NCI-H2196 treated with DMSO at 0.1 percent for 48 hours (cell line): ENCODE results near the gene SLC38A11.

Experiments
- DNase-seq: peaks from one replicate; lab custom pipeline; 2025; ENCODE audit not compliant: unreplicated experiment; lab: John Stamatoyannopoulos, UW

Gene SLC38A11

DNA sequence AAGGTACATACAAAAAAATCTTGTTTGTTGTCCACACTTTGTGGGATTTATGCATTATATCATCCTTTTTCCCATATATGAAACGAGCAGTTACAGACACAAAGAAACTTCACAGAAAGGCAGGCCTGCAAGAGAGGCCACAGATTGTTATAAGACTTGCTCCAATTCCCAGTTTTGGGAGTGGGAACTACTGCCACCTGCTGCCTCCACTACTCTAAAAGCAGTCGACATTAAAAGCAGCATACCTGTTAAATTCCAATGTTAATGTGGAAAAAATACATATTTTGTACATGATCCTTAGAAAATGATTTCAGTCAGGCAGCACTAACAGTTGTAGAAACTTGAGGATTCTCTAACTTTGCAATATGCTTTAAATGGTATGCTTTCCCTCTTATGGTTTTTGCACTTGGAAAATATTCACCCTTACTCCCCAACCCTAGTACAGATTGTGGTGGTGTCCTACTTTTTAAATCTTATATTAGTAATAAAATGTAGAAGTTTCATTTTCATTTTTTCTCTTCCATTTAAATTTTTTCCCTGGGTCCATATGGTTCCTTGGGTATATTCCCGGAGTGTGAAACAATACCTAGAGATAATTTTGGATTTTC, 37.9 kb downstream of the SLC38A11 start:
- peak; percentile 65 for DNase-seq

DNA sequence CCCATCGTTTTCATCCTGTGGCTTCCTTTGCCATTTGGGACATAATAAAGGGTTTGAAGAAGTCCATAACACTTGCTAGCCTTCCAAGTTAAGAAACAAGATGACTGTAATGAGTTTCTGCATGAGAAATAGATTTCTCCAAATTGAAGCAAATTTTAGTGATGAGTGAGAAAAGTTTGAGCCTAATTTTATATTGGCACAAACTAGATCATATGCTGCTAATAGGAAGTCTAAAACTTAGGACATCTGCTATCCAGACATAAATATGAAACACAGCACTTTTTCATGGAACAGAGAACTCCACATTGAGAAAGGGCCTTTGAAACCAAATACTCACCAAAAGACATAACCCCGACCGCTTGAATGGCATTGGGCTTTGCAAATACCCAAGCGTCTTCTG, 39.8 kb downstream of the SLC38A11 start:
- no peak for DNase-seq

DNA sequence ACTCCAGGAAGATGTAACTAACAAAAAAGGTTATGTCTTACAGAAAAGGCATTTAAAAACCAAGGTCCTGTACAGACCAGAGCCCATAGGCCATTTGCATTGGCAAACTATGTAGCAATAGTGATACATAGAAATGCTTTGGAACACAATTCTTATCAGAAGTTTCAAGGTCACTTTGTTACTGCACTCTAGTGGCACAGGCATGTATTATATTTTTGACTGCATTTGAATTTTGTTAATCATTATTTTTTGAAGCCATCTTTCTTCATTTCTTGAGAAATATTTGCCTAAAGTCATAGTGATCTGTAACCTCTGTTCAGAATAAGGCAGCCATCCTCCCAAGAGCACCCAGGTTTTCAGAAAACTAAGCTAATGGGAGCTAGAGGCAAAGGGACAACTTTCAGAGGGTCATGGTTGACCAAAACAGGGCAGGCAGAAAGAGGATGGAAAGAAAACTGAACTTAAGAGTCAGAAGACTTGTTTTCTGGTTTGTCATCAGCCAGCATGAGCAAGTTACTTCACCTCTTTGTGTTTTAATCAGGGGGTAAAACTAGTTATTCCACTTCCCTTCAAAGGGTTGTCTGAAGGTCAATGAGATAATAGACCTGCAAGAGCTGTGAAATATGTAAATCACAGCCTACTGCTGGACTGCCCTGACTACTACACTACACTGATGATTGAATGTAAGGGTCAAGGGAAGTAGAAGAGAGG, 41.5 kb downstream of the SLC38A11 start:
- no peak for DNase-seq

DNA sequence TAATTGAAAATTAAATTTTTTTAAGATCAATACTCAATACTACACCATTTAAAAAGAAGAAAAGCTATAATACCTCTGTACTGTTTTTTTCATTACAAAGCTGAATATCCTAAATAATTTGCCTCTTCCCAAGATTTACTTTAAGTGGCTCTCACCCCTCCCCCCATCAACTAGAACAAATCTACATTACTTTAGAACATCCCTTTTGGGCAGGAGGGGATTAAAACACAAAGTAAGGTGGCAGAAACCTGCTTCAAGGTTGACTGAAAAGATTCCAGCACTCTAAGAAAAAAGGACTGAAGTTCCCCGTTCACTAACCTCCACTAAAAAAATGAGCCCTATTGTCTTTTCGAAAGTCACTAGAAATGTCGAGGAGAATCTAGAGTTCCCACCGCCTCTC, 42.3 kb downstream of the SLC38A11 start:
- no peak for DNase-seq

DNA sequence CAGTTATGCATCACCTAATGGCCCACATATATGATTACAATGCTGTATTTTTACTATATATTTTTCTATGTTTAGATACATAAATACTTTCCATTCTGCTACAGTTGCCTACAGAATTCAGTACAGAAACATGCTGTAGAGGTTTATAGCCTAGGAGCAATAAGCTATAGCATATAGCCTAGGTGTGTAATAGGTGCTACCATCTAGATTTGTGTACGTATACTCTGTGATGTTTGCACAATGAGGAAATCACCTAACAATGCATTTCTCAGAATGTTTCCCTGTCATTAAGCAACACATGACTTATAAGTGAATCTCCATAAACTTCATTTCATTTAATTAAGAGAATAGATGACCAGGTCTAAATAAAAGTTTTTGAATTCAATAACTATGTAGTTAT, 43.5 kb downstream of the SLC38A11 start:
- DNase-seq: no peak

DNA sequence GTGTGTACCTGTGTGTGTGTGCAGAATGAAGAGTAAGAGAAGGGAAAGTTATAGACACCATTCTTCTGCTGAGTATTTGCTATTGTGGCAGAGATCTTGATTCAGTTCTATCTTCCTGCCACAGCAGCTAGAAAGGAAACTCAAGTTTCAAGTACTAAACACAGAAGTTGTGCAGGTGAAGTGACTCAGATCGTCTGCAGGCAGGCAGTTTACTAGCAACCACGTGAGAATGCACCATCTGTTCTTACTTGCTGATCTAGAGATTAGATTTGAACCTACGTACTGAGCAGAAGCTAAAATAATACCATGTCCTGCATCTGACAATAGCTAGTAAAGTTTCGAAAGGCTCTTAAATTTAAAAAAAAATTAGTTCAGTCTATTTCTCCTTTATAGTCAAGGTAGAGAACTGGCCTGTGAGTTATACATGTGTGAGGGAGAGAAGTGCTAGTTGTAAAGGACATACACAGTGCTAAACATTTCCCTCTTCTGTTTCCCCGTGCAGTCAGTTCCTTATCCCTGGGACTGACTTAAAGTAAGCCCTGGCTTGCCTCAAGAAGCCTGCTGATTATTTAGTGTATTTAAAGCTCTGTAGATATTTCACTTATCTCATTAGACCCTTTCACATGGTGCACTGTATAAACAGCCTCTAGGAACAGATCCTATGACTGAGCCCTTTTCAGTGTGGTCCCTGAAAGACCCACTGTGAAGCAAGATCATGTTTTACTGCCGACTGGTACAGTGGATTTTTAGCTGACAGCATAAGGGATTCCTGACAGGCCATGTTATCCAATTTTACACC, 45.0 kb downstream of the SLC38A11 start:
- peak; percentile 80 for DNase-seq

DNA sequence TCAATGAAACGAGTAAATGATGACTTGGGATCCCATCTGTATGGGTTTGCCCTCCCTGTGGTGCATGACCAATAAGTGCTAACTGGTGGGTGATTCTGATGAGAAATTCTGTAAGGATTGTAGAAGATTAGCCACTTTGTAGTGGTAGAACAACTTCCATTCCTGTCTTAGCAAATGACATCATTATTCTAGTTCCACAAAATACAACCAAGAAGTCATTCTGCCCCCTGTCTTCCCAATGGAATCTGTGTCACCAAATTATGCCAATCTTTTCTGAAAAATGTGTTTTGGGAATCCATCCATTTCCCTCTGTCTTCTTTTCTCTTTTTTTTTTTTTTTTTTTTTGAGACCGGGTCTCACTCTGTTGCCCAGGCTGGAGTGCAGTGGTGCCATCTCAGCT, 48.4 kb downstream of the SLC38A11 start:
- no peak for DNase-seq

DNA sequence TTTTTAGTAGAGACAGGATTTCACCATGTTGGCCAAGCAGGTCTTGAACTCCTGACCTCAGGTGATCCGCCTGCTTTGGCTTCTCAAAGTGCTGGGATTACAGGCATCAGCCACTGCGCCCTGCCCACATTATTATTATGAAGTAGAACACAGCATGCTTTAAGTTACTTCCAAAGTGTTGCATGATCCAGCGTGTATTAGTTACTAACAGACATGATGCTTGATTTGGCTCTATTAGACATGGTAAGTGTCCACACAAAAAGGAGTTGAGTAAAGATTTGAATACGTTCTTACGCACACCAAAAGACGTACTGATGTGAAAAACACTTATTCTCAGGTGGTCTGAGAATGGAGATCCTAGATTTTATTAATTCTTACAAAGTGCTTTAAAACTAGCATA, 50.0 kb downstream of the SLC38A11 start:
- no peak for DNase-seq

DNA sequence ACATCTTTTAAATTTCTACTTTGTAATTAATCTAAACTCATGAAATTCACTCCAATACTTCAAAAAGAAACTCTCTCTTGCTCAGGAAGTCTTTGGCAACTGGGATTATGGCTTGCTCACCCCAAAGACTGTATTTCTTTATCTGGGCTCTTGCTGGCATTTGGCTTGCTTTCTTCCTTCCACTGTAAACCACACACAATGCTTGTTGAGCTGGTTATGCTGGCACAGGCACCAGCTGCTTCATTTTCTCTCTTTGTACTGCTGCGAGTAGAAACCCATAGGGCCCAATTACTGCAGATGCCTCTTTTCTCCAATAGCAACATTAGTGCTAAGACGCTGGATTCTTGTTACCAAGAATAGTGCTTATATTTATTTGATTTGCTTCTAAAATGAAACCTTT, 51.4 kb downstream of the SLC38A11 start:
- peak; percentile 75 for DNase-seq

DNA sequence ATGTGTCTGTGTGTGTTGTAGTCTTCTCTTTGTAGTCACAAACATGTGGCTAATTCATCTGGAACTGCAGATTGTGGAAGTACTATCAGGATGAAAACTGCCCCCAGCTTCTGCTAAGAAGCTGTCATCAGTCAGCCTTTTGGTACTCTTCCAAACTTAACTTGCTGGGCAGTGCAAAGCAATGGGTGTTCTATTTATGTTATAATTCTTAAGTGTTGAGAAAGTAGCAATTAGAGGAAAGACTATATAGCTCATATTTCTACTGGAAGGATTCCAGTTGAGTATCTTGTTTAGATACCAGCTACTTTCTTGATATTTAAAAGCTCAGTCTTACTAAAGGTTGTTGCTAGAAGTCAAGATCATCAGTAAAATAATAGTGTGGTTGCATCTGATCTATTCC, 52.1 kb downstream of the SLC38A11 start:
- DNase-seq: no peak

DNA sequence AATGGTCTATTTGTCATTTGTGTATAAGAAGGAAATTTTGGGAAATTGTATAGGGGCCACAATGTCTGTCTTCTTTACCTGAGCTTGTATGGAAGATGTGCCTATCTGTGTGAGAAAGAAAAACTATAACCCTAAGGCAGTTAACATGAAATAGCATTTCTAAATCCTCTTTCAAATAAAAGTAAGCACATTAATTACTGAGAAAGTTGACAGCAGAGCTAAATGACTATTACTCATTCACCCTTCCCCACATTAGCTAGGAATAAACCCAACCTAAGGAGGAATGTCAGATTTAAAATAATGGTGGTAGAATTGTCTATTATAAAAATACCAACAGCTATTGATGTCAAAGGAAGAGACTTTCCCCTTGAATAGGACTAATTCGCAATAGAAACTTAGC, 56.2 kb downstream of the SLC38A11 start:
- no peak for DNase-seq

DNA sequence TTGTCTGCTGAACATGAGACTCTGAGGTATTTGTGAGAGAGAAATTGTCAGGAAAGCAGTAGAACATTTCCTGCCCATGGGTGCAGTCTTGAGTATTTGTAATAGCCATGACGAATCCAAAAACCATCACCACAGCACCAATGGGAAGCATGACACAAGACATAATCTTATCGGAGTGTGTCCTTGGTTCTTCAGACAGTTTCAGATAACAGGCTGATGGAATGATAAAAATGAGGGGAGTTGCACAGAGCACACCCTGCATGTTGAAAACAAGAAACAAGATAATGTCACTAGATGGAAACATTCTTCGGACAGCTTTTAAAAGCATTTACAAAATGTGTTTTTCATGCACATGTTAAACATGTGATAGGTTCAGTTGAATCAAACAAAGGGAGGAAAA, 56.9 kb downstream of the SLC38A11 start:
- no peak for DNase-seq

DNA sequence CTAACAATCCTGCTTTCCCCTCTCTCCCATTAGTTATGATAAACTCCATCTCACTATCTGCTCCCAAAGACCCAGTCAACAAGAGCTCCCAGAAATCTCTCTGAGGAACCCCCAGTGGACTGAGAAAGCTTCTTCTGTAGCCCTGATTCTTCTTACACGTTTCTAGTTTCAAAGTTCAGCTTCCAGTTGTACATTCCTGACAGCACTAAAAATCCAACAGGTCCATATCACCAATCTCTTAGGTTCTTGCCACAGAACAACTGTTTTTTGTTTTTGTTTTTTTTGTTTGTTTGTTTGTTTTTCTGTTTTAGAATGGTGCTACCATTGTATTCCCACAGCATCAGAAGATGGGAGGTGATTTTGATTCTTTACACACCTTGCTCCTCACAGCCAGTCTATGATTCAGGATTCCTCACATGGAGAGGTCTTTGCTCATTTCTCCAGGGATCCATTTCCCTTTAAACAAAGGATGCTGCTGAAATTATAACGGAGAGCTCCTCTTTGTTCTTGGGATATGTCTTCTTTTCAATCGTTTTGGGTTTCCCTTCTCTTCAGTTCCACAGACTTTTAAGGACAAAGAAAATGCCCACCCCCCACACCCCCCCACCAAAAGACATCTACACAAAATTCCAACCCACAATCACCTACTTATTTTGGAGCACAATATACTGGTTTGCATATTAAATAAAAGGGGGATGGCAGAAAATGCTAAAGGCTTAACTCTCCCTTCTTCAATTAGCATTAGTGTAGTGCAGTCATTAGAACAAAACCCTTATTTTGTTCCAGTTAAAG, 57.7 kb downstream of the SLC38A11 start:
- DNase-seq: no peak

DNA sequence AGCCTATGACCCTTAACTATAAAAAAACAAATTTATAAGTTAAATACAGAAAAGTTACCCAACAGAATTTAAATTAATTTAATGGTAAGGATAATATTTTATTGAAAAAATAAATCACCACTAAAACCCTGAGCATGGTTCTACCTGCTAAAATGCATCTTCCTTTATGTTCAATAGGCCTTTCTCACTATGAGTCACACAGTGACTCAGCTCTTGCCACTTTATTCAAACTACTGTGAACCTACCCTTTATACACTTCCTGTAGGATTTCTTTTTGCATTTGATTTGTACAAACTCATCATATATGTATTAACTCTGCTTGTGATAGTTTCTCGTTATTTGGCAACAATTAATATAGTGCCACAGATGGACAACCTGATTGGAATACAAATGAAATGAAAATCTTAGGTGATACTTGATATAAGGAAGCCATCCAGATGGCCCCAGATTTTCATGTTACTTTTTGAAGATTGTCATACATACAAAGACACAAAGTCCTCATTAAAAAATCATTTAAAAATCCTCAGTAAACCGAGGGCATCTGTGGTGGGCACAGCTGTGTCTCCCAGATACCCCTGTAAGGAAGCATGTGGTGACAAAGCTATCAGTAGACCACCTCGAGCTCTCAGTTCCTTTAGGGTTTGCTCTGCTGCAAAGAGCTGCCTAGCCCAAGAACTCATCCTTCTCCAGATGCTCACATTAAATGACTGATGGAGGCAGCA, 58.5 kb downstream of the SLC38A11 start:
- no peak for DNase-seq

DNA sequence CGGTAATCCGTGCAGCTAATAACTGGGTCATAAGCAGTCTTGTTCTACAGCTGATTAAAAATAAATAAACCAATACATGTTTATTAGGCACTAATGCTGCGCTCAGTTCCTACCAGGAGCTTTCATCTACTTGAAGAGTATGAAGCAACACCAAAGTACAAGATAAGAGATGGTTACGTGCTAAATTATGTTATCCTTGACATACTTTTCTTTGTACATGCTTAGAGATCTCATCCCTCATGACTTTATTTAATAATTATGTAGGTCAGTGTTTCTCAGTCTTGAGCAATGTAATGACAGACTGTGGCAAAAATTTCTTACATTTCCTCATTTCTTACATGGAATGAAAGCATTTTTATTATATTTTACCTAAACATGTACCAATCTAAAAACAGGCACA, 59.1 kb downstream of the SLC38A11 start:
- no peak for DNase-seq

DNA sequence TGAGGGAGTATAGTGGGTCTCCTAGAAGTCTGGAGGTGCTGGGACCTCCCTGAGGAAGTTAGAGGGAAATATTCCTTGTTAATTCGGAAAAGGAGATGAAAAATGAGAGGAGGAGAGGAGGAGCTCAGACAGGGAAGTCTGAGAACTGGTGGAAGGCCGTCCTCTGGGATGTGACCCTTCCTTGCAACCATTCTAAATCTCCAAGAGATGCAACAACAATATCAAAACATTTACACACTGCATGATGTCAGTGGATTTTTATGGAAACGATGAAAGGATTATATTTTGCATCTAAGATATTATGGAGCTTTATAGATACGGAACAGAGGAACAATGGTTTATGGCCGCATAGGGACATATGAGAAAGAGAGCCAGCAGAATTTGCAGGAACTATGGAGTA, 63.9 kb downstream of the SLC38A11 start:
- no peak for DNase-seq

DNA sequence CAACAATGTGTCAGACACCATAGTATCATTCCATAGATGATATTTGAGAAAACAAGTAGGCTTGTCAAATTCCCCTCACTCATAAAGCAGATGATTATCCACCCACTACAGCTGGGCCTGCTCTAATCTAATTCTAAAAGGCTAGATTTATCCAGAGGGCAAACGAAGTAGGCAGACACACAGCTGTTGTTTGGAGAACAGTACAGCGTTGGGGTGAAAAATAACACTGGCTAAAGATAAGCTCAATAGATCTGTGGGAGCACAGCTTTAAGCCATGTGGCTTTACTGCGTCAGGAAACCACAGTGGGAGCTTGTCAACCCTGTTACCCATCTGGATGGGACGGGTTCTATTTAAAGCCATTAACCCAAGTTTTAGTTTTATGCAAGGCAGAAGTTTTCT, 64.8 kb downstream of the SLC38A11 start:
- DNase-seq: no peak

DNA sequence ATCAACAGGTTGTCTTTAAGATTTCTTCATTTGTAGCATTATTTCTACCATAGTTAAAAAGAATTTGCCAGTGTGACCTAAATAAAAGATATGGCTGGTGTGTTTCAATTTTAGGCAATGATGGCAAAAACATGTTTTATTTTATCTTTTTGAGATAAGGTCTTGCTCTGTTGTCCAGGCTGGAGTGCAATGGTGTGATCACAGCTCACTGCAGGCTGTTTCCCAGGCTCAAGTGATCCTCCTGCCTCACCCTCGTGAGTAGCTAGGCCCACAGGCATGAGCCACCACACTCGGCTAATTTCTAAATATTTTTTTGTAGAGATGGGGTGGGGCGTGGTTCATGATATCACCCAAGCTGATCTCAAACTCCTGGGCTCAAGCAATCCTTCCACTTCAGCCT, 66.7 kb downstream of the SLC38A11 start:
- no peak for DNase-seq

DNA sequence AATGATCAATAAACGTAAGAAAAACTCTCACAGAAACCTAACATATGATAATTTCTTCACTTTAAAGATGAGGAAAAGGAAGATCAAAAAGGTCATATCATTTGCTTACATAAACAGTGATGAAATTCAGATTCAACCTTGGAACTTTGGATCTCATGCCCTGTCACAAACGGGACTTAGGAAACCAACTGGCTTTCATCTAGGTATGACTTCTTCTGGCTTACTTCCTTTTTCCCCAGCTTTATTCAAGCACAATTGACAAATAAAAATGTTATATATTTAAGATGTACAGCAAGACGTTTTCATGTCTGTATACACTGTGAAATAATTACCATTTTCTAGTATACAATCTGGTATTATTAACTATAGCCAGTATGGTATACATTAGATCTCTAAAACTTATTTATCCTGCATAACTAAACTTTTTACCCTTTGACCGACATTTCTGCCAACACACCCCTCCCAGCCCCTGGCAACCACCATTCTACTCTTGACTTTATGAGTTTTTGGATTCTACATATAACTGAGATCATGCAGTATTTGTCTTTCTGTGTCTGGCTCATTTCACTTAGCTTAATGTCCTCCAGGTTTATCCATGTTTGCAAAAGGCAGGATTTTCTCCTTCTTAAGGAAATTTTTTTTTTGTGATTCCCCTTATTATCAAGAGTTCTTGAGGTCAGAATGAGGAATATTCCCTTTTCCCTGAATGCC, 67.7 kb downstream of the SLC38A11 start:
- no peak for DNase-seq

DNA sequence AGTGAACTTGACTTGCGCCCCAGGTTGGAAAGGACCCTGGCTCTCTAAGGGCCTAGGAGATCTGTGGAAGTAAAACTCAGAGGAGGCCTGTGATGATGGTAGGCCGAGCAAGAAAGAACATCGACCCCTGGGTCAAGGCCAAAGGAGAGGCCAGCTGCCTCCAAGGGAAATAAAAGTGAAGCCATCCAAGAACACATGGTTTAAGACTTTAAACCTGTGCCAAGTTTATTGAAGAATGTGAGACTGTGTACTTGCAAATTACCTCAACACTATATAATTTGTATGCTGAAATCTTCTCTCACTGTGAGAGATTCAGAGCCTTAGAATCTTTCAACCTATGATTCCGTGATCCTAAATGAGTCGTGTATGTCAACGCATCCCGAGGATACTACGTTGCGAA, 73.0 kb downstream of the SLC38A11 start:
- no peak for DNase-seq
